Osteocyte (in vitro differentiated cells): ENCODE results near the gene CCNK. TPM values are rescaled to one million over a fixed set of nuclear protein-coding genes. Genes with fewer than 3 reads are reported as not detected.

Experiments used
- DNase-seq: peaks from one replicate; pipeline ENCODE4 v3.0.0; 2021; ENCODE audit warnings: mixed read lengths; ENCODE audit not compliant: unreplicated experiment; ENCODE audit errors: extremely low spot score
- H3K27ac Mint-ChIP-seq: one replicate; pipeline ENCODE4 v1.8.0; 2021; ENCODE audit warnings: mild to moderate bottlenecking, mixed read lengths; ENCODE audit not compliant: unreplicated experiment
- H3K27me3 Mint-ChIP-seq: one replicate; pipeline ENCODE4 v1.8.0; 2021; ENCODE audit warnings: mixed read lengths; ENCODE audit not compliant: unreplicated experiment
- H3K36me3 Mint-ChIP-seq: one replicate; pipeline ENCODE4 v1.8.0; 2021; ENCODE audit warnings: mixed read lengths; ENCODE audit not compliant: unreplicated experiment
- H3K4me1 Mint-ChIP-seq: one replicate; pipeline ENCODE4 v1.8.0; 2021; ENCODE audit warnings: mixed read lengths; ENCODE audit not compliant: unreplicated experiment
- H3K4me3 Mint-ChIP-seq: one replicate; pipeline ENCODE4 v1.8.0; 2021; ENCODE audit warnings: mild to moderate bottlenecking, moderate library complexity, mixed read lengths; ENCODE audit not compliant: unreplicated experiment
- H3K9me3 Mint-ChIP-seq: one replicate; pipeline ENCODE4 v1.8.0; 2021; ENCODE audit warnings: mixed read lengths; ENCODE audit not compliant: unreplicated experiment
- long read RNA-seq: library from polyadenylated mRNA; unstranded; transcript quantifications from one replicate; pipeline ENCODE4 v2.0.0, GENCODE V29; 2021
- total RNA-seq: library from RNA; stranded (reverse); gene quantifications from 2 replicates; pipeline ENCODE4 v1.2.1, GENCODE V29; 2021
- TF ChIP-seq, protein P1 (sequence below): fragments of 200-600 bp; sonication (generic); IDR thresholded peaks from 2 replicates; pipeline ENCODE4 v1.5.0; 2021; ENCODE audit warnings: antibody characterized with exemption, mild to moderate bottlenecking, moderate library complexity

Gene CCNK
- total RNA-seq, result 55.8 and 57.4 TPM in 2 replicates
- long read RNA-seq, partial matches to known transcripts, result 4 of 7 reads
- long read RNA-seq, other reads (novel, unspliced or antisense), result 3 of 7 reads

DNA sequence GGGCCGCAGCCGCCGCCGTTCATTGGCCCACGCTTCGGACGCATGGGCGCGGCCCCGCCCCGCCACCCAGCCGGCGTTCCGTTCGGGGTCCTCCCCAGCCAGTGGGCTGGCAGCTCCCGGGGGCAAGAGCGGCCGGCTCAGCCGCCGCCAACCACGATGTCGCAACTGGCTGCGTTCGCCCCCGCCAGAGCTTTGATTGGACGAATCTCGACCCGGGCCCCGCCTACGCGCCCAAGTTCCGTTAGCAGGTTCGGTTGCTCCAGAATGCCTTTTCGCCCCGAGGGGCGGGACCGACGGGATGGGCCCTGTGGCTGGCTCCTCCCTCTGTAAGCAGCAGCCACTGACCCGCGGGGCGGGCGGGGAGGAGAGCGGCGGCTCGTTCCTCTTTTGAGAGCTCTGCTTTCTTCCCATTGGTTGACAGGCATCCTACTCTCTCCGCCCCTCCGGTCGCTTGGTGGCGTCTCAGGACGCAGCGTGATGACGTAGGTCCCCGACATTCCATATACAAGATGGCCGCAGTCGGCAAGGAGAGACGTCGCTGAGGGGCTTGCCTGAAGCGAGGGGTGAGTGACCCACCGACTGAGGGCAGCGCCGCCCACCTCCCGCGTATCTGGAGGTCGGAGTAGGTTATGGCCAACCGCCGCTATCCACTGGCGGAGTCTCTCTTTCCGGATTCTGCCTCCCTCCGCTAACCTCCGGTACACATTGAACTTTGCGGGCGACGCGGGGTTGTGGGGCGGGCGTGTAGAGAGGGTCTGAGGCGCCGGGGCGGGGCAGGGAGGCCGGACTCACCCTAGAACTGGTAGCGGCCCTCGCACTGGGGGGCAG, at the start of gene CCNK:
TSS of gene CCNK (plus strand) at position 493 of the 828 bp plus-strand sequence. CDS start 11,269 bp downstream, outside the sequence.
- Mint-ChIP-seq H3K4me1 (peaks cover 44% of the 10 kb centered on the region), H3K27ac (peak within 1 kb of the TSS; percentile 98), H3K27me3 (no peaks in the 10 kb centered on the region), H3K36me3 (no peaks in the 10 kb centered on the region), H3K9me3 (no peaks in the 10 kb centered on the region), H3K4me3 (peak within 1 kb of the TSS; percentile 95)
- TF ChIP-seq, protein P1, sequence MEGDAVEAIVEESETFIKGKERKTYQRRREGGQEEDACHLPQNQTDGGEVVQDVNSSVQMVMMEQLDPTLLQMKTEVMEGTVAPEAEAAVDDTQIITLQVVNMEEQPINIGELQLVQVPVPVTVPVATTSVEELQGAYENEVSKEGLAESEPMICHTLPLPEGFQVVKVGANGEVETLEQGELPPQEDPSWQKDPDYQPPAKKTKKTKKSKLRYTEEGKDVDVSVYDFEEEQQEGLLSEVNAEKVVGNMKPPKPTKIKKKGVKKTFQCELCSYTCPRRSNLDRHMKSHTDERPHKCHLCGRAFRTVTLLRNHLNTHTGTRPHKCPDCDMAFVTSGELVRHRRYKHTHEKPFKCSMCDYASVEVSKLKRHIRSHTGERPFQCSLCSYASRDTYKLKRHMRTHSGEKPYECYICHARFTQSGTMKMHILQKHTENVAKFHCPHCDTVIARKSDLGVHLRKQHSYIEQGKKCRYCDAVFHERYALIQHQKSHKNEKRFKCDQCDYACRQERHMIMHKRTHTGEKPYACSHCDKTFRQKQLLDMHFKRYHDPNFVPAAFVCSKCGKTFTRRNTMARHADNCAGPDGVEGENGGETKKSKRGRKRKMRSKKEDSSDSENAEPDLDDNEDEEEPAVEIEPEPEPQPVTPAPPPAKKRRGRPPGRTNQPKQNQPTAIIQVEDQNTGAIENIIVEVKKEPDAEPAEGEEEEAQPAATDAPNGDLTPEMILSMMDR, result no peak
- DNase-seq, result peak; percentile 100

DNA sequence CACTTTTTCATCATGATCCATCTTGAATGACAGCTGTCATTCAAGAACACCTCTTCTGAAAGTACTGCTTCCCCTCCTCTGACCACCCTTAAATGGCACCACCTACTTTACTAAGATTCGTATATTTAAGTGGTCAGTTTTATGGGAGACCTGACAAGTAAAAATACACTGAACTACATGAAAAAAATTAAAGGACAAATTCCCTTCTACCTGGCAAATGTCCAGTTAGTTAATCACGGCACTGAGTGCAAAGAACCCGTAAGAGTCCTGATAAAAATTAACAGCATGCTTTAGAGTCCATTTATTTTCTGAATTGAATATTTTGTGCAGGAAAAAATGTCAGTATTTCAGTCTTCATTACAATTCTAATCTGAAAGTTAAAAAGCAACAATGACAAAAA, 49.2 kb upstream of the CCNK start:
- no peak for DNase-seq
- H3K27ac Mint-ChIP-seq, result no peak overlapping the region
- no peak overlapping the region for H3K4me3 Mint-ChIP-seq
- H3K36me3 Mint-ChIP-seq, result peaks cover 41% of the 10 kb centered on the region
- peaks cover 10% of the 10 kb centered on the region for H3K4me1 Mint-ChIP-seq
- TF ChIP-seq, protein P1, result no peak
- H3K9me3 Mint-ChIP-seq, result peaks cover 10% of the 10 kb centered on the region
- no peaks in the 10 kb centered on the region for H3K27me3 Mint-ChIP-seq

DNA sequence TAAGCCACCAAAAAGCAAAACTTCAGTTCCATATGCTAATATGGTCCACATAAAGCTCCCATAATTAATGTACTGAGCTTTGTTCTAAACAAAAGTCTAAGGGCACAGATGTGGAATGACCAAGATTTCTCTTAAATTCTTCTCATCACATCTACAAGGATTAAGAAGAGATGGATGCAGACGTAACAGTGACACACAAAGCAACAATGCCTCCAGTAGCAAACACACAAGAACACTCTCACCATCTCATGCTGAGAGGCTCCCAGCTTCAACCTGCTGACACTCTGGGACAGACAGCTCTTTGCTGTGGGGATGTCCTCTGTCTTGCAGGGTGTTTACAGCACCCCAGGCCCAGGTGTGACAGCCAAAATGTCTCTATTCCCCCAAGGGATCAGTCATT, 48.7 kb upstream of the CCNK start:
- no peak for DNase-seq
- H3K27me3 Mint-ChIP-seq, result no peaks in the 10 kb centered on the region
- TF ChIP-seq, protein P1, result no peak
- H3K4me3 Mint-ChIP-seq, result no peak overlapping the region
- H3K9me3 Mint-ChIP-seq, result peaks cover 10% of the 10 kb centered on the region
- peaks cover 10% of the 10 kb centered on the region for H3K4me1 Mint-ChIP-seq
- peaks cover 42% of the 10 kb centered on the region for H3K36me3 Mint-ChIP-seq
- H3K27ac Mint-ChIP-seq, result no peak overlapping the region

- DNase-seq, result no peak
- no peak overlapping the region for H3K27ac Mint-ChIP-seq
Measured at GRCh38 chr14:99435327-99435726, 45.9 kb upstream of the CCNK start.

More at GRCh38 chr14:99435327-99435726, 45.9 kb upstream of the CCNK start:
- no peaks in the 10 kb centered on the region for H3K9me3 Mint-ChIP-seq
- peaks cover 28% of the 10 kb centered on the region for H3K36me3 Mint-ChIP-seq
- no peaks in the 10 kb centered on the region for H3K27me3 Mint-ChIP-seq
- TF ChIP-seq, protein P1, result no peak
- H3K4me3 Mint-ChIP-seq, result no peak overlapping the region
- no peaks in the 10 kb centered on the region for H3K4me1 Mint-ChIP-seq
